HUDEP-2 (cell line): ENCODE data around the gene ZYX.
"Not testable (repeated sequence)": the region's sequence is repeated elsewhere in the genome, so short reads cannot be mapped to it uniquely, and the experiment has no call there.

Experiments used
- DNase-seq, 76 experiments: peaks; one replicate each; lab custom pipeline; 2025; ENCODE audit not compliant: unreplicated experiment in 76 of 76; lab: John Stamatoyannopoulos, UW

Gene ZYX

GRCh38 chr7:143384661-143385631 lies 3.8 kb downstream of the ZYX start:
- no peak for DNase-seq

- no peak for DNase-seq
Observed at GRCh38 chr7:143385891-143386781, 5.0 kb downstream of the ZYX start.

DNA sequence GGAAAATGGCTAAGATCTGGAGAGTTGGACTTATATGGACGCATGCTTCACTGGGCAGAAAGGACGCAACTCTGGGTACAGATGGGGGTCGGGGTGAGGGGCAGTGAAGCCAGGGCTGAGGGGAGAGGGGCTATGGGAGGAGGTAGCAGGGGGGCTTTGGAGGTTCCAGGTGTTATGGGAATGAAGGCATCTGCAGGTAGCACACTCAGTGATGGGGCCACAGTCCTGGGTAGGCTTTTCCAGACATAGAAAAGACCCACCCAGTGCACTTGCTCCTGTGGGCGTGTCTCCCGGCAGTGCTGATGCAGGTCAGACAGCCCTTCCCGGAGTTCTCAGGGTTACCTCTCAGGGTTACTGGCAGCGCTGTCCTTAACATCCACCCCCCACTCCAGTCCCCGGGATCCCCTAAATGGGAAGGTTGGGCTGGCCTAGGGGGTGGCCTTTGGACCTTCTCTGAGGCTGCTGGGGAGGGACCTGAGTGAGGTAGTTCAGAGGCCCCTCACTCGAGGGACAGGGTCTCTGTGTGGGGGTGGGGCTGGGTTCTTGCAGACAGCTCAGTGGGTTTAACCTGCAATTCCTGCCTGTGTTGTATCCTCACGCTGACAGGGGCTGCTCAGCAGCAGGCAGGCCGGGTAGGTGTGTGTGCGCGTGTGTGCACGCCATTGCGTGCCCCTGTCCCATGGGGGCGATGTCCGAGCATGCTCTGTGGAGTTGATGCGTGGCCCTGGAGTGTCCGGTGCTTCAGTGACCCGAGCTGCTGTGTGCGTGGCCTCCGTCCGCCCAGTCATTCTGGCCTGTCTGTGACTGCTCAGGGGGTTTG lies 6.2 kb downstream of the ZYX start:
- DNase-seq = no peak

GRCh38 chr7:143388051-143388450 lies 6.9 kb downstream of the ZYX start:
- no peak for DNase-seq

DNA sequence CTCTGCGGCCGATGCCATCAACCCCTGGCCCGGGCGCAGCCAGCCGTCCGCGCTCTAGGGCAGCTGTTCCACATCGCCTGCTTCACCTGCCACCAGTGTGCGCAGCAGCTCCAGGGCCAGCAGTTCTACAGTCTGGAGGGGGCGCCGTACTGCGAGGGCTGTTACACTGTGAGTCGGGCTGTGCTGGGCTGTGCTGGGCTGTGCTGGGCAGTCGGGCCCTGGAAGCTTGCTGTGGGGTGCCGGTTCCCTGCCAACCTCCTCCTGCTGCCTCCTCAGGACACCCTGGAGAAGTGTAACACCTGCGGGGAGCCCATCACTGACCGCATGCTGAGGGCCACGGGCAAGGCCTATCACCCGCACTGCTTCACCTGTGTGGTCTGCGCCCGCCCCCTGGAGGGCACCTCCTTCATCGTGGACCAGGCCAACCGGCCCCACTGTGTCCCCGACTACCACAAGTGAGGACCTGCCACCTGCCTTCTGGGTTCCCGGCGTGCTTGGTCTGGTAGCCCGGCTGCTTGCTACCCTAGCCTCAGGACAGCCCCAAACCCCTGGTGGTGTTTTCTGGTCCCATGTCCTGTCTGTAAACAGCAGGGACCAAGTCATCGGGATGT lies 7.5 kb downstream of the ZYX start:
- no peak for DNase-seq

- DNase-seq = no peak
Observed at GRCh38 chr7:143389316-143390103, 8.4 kb downstream of the ZYX start.

DNA sequence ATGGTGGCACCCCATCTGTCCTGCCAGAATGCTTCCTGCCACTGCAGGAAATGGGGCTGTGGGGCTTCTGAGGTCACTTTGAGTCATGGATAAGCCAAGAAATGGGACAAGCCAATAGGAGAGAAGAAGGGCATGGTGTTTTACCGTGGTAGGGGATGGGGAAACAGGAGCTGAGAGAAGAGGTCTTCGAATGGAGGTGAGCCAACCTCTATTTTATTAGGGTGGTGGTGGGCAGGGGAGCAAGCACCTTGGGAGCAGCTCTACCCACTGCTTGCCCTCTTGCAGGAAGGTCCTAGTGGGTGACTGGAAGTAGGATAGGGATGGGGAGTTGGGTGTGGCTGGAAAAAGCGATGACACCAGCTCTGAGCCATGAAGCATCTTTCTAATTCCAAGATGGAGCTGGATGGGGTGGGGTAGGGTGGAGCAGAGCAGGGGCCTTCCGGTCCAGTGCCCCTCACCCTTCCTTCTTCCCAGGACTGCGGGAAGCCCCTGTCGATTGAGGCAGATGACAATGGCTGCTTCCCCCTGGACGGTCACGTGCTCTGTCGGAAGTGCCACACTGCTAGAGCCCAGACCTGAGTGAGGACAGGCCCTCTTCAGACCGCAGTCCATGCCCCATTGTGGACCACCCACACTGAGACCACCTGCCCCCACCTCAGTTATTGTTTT lies 9.1 kb downstream of the ZYX start:
- DNase-seq = no peak

DNA sequence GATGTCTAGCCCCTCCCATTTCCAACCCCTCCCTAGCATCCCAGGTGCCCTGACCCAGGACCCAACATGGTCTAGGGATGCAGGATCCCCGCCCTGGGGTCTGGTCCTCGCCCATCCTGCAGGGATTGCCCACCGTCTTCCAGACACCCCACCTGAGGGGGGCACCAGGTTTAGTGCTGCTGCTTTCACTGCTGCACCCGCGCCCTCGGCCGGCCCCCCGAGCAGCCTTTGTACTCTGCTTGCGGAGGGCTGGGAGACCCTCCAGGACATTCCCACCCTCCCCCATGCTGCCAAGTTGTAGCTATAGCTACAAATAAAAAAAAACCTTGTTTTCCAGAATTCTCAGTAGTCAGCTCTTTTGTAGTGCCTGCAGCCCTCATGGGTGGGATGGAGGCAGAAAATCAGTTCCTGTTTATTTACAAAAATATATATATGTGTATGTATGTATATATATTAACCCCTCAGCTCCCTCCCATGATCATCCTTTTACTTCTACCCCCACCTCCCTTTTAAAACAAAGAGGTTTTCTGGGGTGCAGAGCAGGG lies 9.7 kb downstream of the ZYX start:
- DNase-seq = no peak

DNA sequence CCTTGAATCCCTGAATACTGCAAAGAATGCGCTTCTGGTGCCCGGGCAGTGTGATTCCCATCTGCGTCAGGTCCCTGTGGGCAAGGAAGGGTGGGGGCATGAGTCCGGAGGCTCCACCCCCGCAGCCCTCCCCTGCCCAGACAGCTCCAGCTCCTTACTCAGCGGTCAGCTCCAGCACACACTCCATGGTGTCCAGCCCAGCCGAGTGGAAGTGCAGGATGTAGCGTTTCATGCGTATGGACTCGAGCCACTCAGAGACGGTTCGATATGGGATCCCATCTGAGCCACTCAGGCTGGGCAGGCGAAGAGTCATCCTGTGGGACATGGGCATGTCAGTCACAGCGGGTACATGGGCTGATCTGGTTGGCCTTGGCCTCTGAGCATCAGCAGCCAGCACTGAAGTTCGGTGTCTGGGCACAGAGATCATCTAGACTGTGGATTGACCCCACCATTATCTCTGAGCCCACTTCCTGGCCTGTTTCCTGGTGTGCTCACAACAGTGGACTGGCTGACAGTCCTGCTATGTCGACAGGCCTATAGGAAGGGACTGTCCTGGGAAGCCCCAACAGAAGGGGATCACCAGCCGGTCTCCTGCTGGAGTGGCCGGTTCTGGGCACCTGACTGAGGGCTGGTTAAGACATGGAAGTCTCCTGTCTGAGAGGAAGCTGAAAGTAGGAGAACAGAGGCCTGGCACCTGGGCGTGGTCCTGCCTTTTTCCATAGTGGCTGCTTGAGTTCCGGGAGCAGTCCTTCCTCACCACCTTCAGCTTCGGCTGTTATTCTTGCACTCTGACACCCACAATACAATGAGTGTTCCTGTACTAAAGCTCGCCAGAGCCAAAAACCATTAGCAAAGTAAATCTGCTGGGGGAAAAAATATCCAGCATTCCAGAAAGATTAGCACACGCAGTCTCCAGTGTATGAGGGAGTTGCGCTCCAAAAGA lies 10.6 kb downstream of the ZYX start:
- no peak for DNase-seq

- not testable (repeated sequence) for DNase-seq
Observed at GRCh38 chr7:143392427-143392826, 11.3 kb downstream of the ZYX start.

DNA sequence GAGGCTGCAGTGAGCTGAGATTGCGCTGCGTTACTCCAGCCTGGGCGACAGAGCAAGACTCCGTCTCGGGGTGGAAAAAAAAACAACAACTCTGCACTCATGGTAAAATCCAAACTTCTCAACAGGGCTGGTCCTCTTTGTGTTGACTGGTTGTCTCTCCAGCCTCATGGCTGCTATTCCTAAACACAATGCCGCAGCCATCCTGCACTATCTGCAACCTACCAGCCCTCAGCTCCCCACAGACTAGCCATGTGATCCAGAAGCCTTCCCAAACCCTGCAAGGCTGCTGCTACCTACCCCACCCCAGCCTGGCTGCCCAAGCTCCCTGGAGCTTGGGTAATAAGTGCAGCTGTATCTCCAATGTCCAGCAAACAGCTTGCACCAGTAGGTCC lies 11.7 kb downstream of the ZYX start:
- DNase-seq = no peak

DNA sequence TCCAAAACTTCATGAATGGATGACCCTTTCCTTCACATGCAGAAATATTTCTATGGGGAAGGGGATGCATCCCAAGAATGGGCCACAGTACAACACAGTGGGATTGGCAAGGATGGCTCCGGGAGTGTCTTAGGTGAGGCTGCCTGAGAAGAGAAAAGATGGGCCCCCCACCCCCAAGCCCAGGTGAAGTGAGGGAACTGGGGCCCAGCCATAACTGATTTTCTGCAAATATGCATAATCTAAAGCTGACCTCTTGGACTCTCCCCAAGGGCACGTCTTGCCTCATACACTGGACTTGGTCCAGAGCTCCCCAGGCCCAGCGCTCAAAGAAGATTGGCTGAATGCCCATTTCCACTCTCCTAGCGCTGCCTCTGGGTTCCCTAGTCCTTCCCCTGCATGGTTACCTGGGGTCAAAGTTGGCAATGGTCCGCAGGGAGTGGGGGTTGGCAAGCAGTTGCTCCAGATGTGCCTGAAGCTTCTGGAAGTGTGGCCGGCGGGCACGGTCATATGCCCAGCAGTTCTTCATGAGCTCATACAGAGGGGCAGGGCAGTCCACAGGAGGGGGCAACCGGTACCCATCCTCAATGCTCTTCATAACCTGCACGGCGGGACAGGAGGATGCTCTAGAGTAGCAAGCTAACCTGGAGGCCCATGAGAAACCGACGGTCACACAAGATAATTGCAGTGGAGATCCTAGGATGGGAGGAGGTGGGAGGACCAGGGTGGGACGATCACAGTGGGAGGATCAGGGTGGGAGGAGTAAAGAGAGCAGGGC lies 12.3 kb downstream of the ZYX start:
- DNase-seq = no peak

GRCh38 chr7:143394068-143394467 lies 12.9 kb downstream of the ZYX start:
- no peak for DNase-seq

- DNase-seq = no peak
Observed at GRCh38 chr7:143394777-143395176, 13.6 kb downstream of the ZYX start.

GRCh38 chr7:143395187-143396149 lies 14.3 kb downstream of the ZYX start:
- no peak for DNase-seq

DNA sequence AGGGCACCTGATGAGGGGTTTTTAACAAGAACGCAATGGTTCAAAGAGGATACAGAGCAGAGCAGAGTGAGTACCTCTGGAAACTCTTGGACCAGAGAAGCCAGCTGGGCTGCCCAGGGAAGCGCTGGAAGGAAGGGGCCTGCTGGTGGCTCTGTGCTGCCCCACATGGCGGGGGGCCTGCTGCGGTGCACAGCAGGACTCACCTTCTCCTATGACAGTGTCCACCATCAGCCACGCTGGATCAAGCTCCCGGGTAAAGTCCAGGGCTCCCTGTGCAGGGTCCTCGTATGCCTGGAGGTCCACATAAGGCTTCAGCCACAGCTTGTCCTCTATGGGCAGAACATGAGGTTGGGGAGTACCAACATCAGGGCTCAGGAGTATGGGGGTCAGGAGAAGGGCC lies 15.0 kb downstream of the ZYX start:
- no peak for DNase-seq
